Measurements from ENCODE around the gene TMEM74B. TPM values are rescaled to one million over a fixed set of nuclear protein-coding genes. Genes with fewer than 3 reads are reported as not detected.

The TMEM74B gene
- total and polyA plus RNA-seq, 2 donors (not counting 1 experiment from before 2014, with no cell fraction given), result 0.42 to 1.4 TPM

DNA sequence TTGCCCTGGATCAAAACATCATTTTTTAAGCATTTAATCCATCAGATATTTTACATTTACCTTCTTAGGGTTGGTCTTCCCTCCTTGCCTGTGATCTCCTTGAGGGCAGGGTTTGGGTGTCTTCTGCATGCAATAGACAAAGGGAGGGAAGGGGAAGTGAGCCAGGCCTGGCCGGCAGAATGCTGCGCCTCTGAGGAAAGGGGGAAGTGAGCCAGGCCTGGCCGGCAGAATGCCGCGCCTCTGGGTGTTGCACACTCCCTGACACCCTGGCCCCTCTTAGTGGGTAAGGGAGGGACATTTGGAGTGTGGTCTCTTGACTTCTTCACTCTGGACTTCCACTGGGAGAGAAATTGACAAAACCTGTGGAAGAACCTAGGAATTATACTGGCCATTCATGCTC, 53.9 kb downstream of the TMEM74B start:
- 5% methylated on average over 5 of the region's 5 CpGs for WGBS (ENCODE audit: insufficient coverage)

More for the DNA sequence above, 53.9 kb downstream of the TMEM74B start:
- ATAC-seq (ENCODE audit: low read depth) (peak; percentile 60), DNase-seq (peak; percentile 42)
- H3K27ac ChIP-seq (ENCODE audit: low read length in 2 of 2), result peak overlapping the region in 1 of 2 donors; percentile 12
- TF ChIP-seq CTCF (IDR thresholded peaks at IDR 0.05) (no peak), EZH2 (IDR thresholded peaks at IDR 0.05; ENCODE audit: borderline replicate concordance, insufficient read depth, low read depth, low read length, poor library complexity, severe bottlenecking) (no peak)
- POLR2A ChIA-PET, result no interaction called here
- Mint-ChIP-seq H3K27me3 (no peaks in the 10 kb centered on the region), H3K4me3 (no peak overlapping the region), H3K27ac (peak overlapping the region; percentile 64), H3K4me1 (peaks cover 24% of the 10 kb centered on the region), H3K9me3 (ENCODE audit: insufficient read depth) (no peaks in the 10 kb centered on the region)
- H3K4me2 ChIP-seq (replicated peaks; ENCODE audit: low read depth, low read length, poor library complexity, severe bottlenecking), result peak overlapping the region; percentile 20
- H3K36me3 ChIP-seq (replicated peaks in 1 of 2; ENCODE audit: control extremely low read depth in 1 of 2, control insufficient read depth in 1 of 2, extremely low read depth in 1 of 2, insufficient read depth in 2 of 2, low read length in 1 of 2), result peaks cover 2 to 81% of the 10 kb centered on the region in 2 experiments
- CTCF ChIA-PET, result no interaction called here
- no peak overlapping the region for H3K9ac ChIP-seq (ENCODE audit: low read length)
- H2AFZ ChIP-seq (ENCODE audit: insufficient read depth, low read depth, low read length, poor library complexity, severe bottlenecking), result no peak overlapping the region
- H4K20me1 ChIP-seq (ENCODE audit: control insufficient read depth, insufficient read depth, low read length, poor library complexity, severe bottlenecking), result peaks cover 39% of the 10 kb centered on the region
- no peak overlapping the region for H3K4me3 ChIP-seq (ENCODE audit: control extremely low read depth in 1 of 5, extremely low read depth in 1 of 5, insufficient read depth in 1 of 5, low read depth in 2 of 5, low read length in 4 of 5)
- no peaks in the 10 kb centered on the region for H3K9me3 ChIP-seq (ENCODE audit: control extremely low read depth in 1 of 3, control insufficient read depth in 2 of 3, insufficient read depth in 1 of 3, low read length in 2 of 3)
- H3K79me2 ChIP-seq (ENCODE audit: control insufficient read depth, insufficient read depth, low read length), result peaks cover 65% of the 10 kb centered on the region
- H3K27me3 ChIP-seq (replicated peaks in 1 of 4; ENCODE audit: control extremely low read depth in 1 of 4, control insufficient read depth in 3 of 4, insufficient read depth in 4 of 4, low read length in 3 of 4), result no peaks in the 10 kb centered on the region
- intact Hi-C loops (cut with micrococcal nuclease), result no loop called here
- H3K4me1 ChIP-seq (ENCODE audit: control insufficient read depth in 2 of 2, insufficient read depth in 2 of 2, low read length in 2 of 2), result peaks cover 8% of the 10 kb centered on the region in 2 donors

Other genes starting within 250 kb of the TMEM74B start
- gene RSPO4, start 182.7 kb downstream of the TMEM74B start, total RNA-seq, result 0.17 and 0.37 TPM in 2 replicates
- 0.04 and 0.07 TPM in 2 replicates for gene RSPO4, start 182.7 kb downstream of the TMEM74B start, polyA plus RNA-seq
- 113 and 114 TPM in 2 replicates for gene PSMF1, start 66.4 kb downstream of the TMEM74B start, total RNA-seq
- gene PSMF1, start 66.4 kb downstream of the TMEM74B start, polyA plus RNA-seq, result 132 and 360 TPM in 2 replicates
- gene C20orf202, start 18.5 kb upstream of the TMEM74B start, total RNA-seq, result not detected in 2 replicates
- 0.07 and 0.17 TPM in 2 replicates for gene C20orf202, start 18.5 kb upstream of the TMEM74B start, polyA plus RNA-seq
- gene RAD21L1, start 41.1 kb upstream of the TMEM74B start, total RNA-seq, result not detected in 2 replicates
- gene RAD21L1, start 41.1 kb upstream of the TMEM74B start, polyA plus RNA-seq, result not detected in 2 replicates
- gene SNPH, start 81.3 kb upstream of the TMEM74B start, total RNA-seq, result 2.1 and 3.0 TPM in 2 replicates
- gene SNPH, start 81.3 kb upstream of the TMEM74B start, polyA plus RNA-seq, result 0.67 and 0.74 TPM in 2 replicates
- 1.2 and 1.3 TPM in 2 replicates for gene SDCBP2, start 144.2 kb upstream of the TMEM74B start, total RNA-seq
- 1.2 and 1.5 TPM in 2 replicates for gene SDCBP2, start 144.2 kb upstream of the TMEM74B start, polyA plus RNA-seq
- gene FKBP1A, start 208.1 kb upstream of the TMEM74B start, total RNA-seq, result 86.5 and 86.7 TPM in 2 replicates
- 59.3 and 86.3 TPM in 2 replicates for gene FKBP1A, start 208.1 kb upstream of the TMEM74B start, polyA plus RNA-seq